ENCODE data around the gene EEF1A2.
A peak's percentile ranks its signal among the peaks of the same experiment; 100 is the strongest.

EEF1A2 gene

DNA sequence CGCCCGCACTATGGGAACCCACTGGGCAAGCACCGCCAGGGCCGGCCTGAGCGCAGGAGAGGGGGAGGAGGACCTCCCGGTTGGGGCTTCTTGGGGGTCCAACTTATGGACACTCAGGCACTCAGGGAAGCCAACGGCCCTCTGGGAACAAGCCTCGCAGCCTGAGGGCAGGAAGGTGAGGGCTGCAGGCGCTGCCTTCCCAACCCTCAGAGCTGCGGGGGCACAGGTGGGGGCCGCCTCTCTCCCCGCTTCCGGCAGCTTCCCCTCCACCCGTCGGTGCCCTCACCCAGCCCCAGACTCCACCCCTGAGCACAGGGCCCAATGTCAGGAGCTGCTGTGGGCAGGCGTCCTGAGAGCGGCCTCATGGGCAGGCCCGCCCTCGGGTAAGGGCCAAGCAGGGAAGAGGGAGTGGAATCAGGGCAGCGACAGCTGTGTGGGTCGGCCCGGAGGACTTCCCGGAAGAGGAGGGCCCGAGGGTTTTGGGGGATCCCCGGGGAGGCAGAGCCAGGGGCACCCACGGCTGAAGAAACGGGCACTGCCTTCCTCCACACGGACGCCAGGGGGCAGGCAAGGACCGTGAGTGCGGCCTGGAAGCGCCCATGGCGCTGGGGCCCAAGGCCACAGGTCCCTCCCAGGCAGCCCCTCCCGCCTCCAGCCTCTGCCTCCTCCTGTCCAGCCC, 38.8 kb upstream of the EEF1A2 start:
- TF ChIP-seq, protein P1, sequence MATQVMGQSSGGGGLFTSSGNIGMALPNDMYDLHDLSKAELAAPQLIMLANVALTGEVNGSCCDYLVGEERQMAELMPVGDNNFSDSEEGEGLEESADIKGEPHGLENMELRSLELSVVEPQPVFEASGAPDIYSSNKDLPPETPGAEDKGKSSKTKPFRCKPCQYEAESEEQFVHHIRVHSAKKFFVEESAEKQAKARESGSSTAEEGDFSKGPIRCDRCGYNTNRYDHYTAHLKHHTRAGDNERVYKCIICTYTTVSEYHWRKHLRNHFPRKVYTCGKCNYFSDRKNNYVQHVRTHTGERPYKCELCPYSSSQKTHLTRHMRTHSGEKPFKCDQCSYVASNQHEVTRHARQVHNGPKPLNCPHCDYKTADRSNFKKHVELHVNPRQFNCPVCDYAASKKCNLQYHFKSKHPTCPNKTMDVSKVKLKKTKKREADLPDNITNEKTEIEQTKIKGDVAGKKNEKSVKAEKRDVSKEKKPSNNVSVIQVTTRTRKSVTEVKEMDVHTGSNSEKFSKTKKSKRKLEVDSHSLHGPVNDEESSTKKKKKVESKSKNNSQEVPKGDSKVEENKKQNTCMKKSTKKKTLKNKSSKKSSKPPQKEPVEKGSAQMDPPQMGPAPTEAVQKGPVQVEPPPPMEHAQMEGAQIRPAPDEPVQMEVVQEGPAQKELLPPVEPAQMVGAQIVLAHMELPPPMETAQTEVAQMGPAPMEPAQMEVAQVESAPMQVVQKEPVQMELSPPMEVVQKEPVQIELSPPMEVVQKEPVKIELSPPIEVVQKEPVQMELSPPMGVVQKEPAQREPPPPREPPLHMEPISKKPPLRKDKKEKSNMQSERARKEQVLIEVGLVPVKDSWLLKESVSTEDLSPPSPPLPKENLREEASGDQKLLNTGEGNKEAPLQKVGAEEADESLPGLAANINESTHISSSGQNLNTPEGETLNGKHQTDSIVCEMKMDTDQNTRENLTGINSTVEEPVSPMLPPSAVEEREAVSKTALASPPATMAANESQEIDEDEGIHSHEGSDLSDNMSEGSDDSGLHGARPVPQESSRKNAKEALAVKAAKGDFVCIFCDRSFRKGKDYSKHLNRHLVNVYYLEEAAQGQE (IDR thresholded peaks at IDR 0.05; ENCODE audit: insufficient read depth in 1 of 2, low read depth in 2 of 2, low read length in 2 of 2), result no peak
- TF ChIP-seq FOXP2 (optimal IDR thresholded peaks at IDR 0.05; ENCODE audit: borderline replicate concordance, extremely low read depth, extremely low read length, insufficient read depth) (peak; percentile 79), SIN3A (IDR thresholded peaks at IDR 0.05; ENCODE audit: borderline replicate concordance, insufficient read depth, low read length) (no peak)

DNA sequence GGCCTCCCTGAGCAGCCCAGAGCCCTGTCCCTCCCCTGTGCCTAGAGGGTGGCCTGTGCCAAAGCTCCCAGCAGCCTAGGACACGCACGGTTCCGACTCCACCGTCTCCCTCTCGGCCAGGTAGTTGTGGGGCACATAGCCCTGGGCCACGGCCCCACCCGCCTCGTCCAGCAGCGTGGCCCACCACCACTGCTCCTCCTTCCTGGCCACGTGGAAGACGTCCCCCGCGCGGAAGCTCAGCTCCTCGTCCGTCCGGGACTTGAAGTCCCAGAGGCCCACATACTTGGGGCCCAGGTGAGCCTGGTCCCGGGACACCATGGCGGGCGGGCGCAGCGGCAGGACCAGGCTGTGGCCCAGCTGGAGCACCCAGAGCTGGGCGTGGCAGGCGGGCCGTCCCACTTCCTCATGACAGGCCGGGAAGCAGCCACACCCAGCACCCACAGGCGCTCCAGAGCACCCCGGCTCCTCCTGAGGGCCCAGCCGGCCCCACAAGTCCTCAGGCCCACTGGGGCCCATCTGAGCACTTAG, 38.2 kb upstream of the EEF1A2 start, which contains the start of gene PTK6:
Gene PTK6, minus strand, starts transcription at position 380 of the 528 bp plus-strand sequence. Its CDS starts 62 bp downstream, at position 318.
- no peak for TF ChIP-seq SIN3A (IDR thresholded peaks at IDR 0.05; ENCODE audit: borderline replicate concordance, insufficient read depth, low read length)
- TF ChIP-seq POLR2AphosphoS5 (IDR thresholded peaks at IDR 0.05; ENCODE audit: low read depth, low read length), result no peak
- TF ChIP-seq, protein P1 (IDR thresholded peaks at IDR 0.05; ENCODE audit: insufficient read depth in 1 of 2, low read depth in 2 of 2, low read length in 2 of 2), result no peak
- no peak for TF ChIP-seq FOXP2 (optimal IDR thresholded peaks at IDR 0.05; ENCODE audit: borderline replicate concordance, extremely low read depth, extremely low read length, insufficient read depth)
- no peak for TF ChIP-seq TAF1 (IDR thresholded peaks at IDR 0.05; ENCODE audit: borderline replicate concordance, insufficient read depth, low read length)

DNA sequence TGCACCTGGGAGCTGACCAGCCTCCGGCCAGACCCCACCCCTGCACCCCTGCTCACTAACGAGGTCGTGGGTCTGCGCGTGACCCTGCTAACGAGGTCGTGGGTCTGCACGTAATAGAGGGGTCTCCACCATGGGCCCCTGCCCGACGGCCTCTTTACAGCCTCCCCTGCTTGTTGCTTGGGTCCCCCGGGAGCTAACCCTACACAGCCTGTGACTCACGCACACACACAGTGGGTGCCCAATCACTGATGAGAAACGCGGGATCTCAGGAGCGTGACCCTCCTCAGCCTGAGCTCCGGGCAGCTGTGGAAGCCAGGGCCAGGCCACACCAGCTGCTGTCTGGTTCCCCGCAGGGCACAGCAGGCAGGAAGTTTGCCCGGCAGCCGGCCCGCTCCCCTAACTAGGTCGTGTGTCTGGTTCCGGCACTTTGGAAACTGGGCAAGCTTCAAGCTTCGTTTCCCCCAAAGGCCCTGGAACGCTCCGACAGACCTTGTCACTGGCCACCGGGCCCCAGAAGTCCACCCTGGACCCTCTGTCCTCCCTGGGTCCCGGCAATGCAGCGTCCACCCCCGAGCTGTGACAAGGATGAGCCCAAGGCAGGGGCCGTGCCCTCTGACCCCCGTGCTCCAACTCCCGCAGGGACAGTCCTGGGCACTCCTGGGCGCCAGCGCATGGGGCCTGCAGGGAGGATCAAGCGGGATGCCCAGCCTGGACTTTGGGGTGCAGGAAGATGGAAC, 37.5 kb upstream of the EEF1A2 start:
- no peak for TF ChIP-seq SIN3A (IDR thresholded peaks at IDR 0.05; ENCODE audit: borderline replicate concordance, insufficient read depth, low read length)
- TF ChIP-seq FOXP2 (optimal IDR thresholded peaks at IDR 0.05; ENCODE audit: borderline replicate concordance, extremely low read depth, extremely low read length, insufficient read depth), result peak; percentile 14

DNA sequence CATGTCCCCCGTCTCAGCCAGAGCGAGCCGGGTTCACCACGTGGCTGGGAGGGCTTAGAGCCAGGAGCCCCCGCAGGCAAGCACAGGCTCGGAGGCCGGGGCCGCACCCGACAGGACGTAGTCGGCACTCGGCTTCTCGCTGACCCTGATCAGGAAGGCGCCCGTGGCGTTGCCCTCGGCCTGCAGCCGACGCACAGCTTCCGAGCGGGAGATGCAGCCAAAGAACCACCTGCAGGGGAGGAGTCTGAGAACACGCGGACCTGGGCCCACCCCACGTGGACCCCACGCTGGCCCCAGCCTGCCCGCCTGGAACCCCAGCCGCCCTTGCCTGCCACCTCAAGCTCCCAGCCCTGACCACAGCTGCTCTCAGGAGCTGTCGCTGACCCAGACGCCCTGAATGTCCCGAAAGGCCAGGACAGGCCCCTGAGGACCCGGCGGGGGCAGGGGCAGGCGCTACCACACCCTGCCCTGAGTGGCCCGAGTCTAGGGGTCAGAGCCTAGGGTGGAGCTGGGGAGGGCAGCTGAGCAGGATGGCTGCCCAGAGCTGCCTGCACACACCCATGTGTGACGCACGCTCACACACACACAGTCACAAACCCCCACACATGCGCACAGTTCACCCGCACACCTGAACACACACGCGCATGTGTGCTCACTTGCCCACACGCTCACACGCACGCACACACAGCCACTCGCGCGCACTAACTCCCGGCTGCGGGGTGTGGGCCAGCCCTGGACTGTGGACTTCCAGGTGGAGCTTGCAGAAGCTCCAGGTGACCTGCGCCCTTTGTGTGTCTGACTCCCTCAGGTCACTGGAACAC, 36.2 kb upstream of the EEF1A2 start:
- TF ChIP-seq POLR2AphosphoS5 (IDR thresholded peaks at IDR 0.05; ENCODE audit: low read depth, low read length), result no peak
- peak; percentile 30 for TF ChIP-seq FOXP2 (optimal IDR thresholded peaks at IDR 0.05; ENCODE audit: borderline replicate concordance, extremely low read depth, extremely low read length, insufficient read depth)

DNA sequence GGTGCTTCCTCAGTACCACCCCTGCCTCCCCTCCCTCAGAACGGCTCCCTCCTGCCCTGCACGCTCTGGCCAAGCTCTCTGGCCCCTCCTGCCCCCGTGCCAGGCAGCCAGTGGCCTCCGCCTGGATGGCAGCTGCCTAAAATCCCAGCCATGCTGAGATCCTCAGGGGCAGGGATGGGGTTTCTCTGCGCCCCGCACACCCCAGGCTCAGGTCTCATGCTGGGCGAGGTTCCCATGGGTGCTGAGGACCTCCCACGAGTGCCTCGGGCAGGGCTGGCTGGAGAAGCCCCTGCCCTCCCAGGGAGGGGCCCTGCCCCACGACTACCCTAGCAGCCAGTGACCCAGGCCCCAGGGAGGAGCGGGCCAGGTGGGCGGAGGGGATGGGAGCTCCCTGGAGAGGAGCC, 35.5 kb upstream of the EEF1A2 start:
- TF ChIP-seq FOXP2 (optimal IDR thresholded peaks at IDR 0.05; ENCODE audit: borderline replicate concordance, extremely low read depth, extremely low read length, insufficient read depth) (no peak), SIN3A (IDR thresholded peaks at IDR 0.05; ENCODE audit: borderline replicate concordance, insufficient read depth, low read length) (no peak)
- TF ChIP-seq, protein P1 (IDR thresholded peaks at IDR 0.05; ENCODE audit: insufficient read depth in 1 of 2, low read depth in 2 of 2, low read length in 2 of 2), result no peak
